GM18507 (cell line): ENCODE results near the gene ZNF577.
"Not testable (repeated sequence)": the region's sequence is repeated elsewhere in the genome, so short reads cannot be mapped to it uniquely, and the experiment has no call there.

ENCODE experiments used
- DNase-seq: peaks from one replicate; pipeline ENCODE4 v3.0.0; 2011; ENCODE audit warnings: low read depth; ENCODE audit not compliant: insufficient read length; ENCODE audit errors: extremely low spot score
- FAIRE-seq: peaks from 2 replicates; lab custom pipeline; 2011; peaks lifted over from hg19 to GRCh38; lab: Jason Lieb, UNC

Gene ZNF577

GRCh38 chr19:51887522-51888498 lies at the start of gene ZNF577:
ZNF577 (minus strand) TSS chr19:51887951; CDS start chr19:51880382, 7,569 bp downstream.
- DNase-seq (no peak), FAIRE-seq (no peak)

GRCh38 chr19:51931921-51932320 lies 44.2 kb upstream of the ZNF577 start:
- no peak for FAIRE-seq
- no peak for DNase-seq

GRCh38 chr19:51927859-51928258 lies 40.1 kb upstream of the ZNF577 start:
- FAIRE-seq (no peak), DNase-seq (no peak)

GRCh38 chr19:51926784-51927741 lies 39.3 kb upstream of the ZNF577 start, which contains the start of gene ZNF613:
ZNF613 (plus strand) TSS chr19:51927472; CDS start chr19:51936221, 8,749 bp downstream.
- peak; percentile 95 for FAIRE-seq
- DNase-seq, result peak; percentile 79

- FAIRE-seq (no peak), DNase-seq (no peak)
Measured at GRCh38 chr19:51926426-51926783, 38.7 kb upstream of the ZNF577 start.

- DNase-seq (no peak), FAIRE-seq (no peak)
Measured at GRCh38 chr19:51921949-51922348, 34.2 kb upstream of the ZNF577 start.

GRCh38 chr19:51919606-51920005 lies 31.9 kb upstream of the ZNF577 start:
- DNase-seq, result no peak
- FAIRE-seq, result no peak

GRCh38 chr19:51916167-51916566 lies 28.4 kb upstream of the ZNF577 start:
- FAIRE-seq (no peak), DNase-seq (no peak)

- DNase-seq (no peak), FAIRE-seq (no peak)
Measured at GRCh38 chr19:51915324-51915867, 27.6 kb upstream of the ZNF577 start.

GRCh38 chr19:51907981-51908380 lies 20.2 kb upstream of the ZNF577 start:
- FAIRE-seq, DNase-seq: not testable (repeated sequence)

- FAIRE-seq, DNase-seq: not testable (repeated sequence)
Measured at GRCh38 chr19:51906108-51906507, 18.4 kb upstream of the ZNF577 start.

- DNase-seq, FAIRE-seq: not testable (repeated sequence)
Measured at GRCh38 chr19:51905639-51906038, 17.9 kb upstream of the ZNF577 start.

- DNase-seq, result no peak
- FAIRE-seq, result no peak
Measured at GRCh38 chr19:51905206-51905605, 17.5 kb upstream of the ZNF577 start.

GRCh38 chr19:51904331-51905165 lies 16.8 kb upstream of the ZNF577 start, which contains the start of gene ZNF649:
ZNF649 (minus strand) TSS chr19:51905017; CDS start chr19:51900107, 4,910 bp downstream.
- DNase-seq (peak; percentile 77), FAIRE-seq (peak; percentile 83)

GRCh38 chr19:51903192-51903591 lies 15.4 kb upstream of the ZNF577 start:
- FAIRE-seq (no peak), DNase-seq (no peak)

- FAIRE-seq (no peak), DNase-seq (no peak)
Measured at GRCh38 chr19:51901860-51902259, 14.1 kb upstream of the ZNF577 start.

GRCh38 chr19:51891193-51891747 lies 3.5 kb upstream of the ZNF577 start:
- no peak for FAIRE-seq
- DNase-seq, result no peak

- no peak for DNase-seq
- FAIRE-seq, result no peak
Measured at GRCh38 chr19:51889934-51890333, 2.2 kb upstream of the ZNF577 start.
